Measurements from ENCODE around the gene CUBN.

DNA sequence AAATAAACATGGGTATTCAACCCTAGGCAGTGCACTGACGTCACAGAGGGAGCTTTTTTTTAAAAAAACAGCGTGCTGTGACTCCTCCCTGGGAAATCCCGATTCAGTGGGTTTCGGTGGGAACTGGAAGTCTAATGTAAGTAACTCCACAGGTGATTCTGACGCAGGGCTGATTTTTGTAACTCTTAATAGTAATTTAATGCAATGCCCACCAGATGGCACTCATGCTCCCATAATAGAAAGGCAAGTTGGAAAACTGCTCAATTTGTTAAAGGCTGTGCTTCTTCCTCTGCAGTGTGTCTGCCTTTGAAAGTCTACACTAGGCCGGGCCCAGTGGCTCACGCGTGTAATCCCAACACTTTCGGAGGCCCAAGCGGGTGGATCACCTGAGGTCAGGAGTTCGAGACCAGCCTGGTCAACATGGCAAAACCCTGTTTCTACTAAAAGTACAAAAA, 301.5 kb downstream of the CUBN start:
- TF ChIP-seq CBFB (CRISPR knock-in tag; IDR thresholded peaks at IDR 0.05) (no peak), ZNF232 (CRISPR knock-in tag; IDR thresholded peaks at IDR 0.05; ENCODE audit: borderline replicate concordance) (no peak), ZNF124 (CRISPR knock-in tag; IDR thresholded peaks at IDR 0.05) (no peak), EZH2 (conservative IDR thresholded peaks at IDR 0.05; ENCODE audit: low read depth, low read length) (no peak), TBP (CRISPR knock-in tag; IDR thresholded peaks at IDR 0.05) (no peak), POLR2A (IDR thresholded peaks at IDR 0.05; ENCODE audit: insufficient read depth in 1 of 2, low read depth in 2 of 2, low read length in 2 of 2) (no peak), EP300 (IDR thresholded peaks at IDR 0.05; ENCODE audit: low read depth in 2 of 2, low read length in 2 of 2) (no peak), EP300 (CRISPR knock-in tag; IDR thresholded peaks at IDR 0.05; ENCODE audit: borderline replicate concordance) (no peak)
